Astrocyte (in vitro differentiated cells and primary cell): ENCODE results near the gene CEP128. TPM values are rescaled to one million over a fixed set of nuclear protein-coding genes. Genes with fewer than 3 reads are reported as not detected.

ENCODE experiments used
- DNase-seq: peaks from one replicate; pipeline ENCODE4 v3.0.0-alpha.2; 2010; ENCODE audit warnings: low read depth
- FAIRE-seq: peaks from 2 replicates; lab custom pipeline; 2011; peaks lifted over from hg19 to GRCh38; lab: Jason Lieb, UNC
- H2AFZ ChIP-seq: 2 replicates; pipeline ENCODE4 v1.6.0; 2012; ENCODE audit warnings: low read depth, low read length, inconsistent platforms
- H3K27ac ChIP-seq: 2 replicates; pipeline ENCODE4 v1.5.1; 2011; ENCODE audit warnings: low read depth, low read length, inconsistent platforms
- H3K27me3 ChIP-seq: 2 replicates; pipeline ENCODE4 v1.6.0; 2011; ENCODE audit warnings: low read length, inconsistent platforms; ENCODE audit not compliant: insufficient read depth
- H3K36me3 ChIP-seq: 2 replicates; pipeline ENCODE4 v1.5.1; 2011; ENCODE audit warnings: low read length, inconsistent platforms; ENCODE audit not compliant: insufficient read depth
- H3K4me1 ChIP-seq: 2 replicates; pipeline ENCODE4 v1.5.1; 2011; ENCODE audit warnings: low read length, inconsistent platforms; ENCODE audit not compliant: insufficient read depth
- H3K4me2 ChIP-seq: 2 replicates; pipeline ENCODE4 v1.6.0; 2012; ENCODE audit warnings: low read length, inconsistent platforms
- H3K4me3 ChIP-seq: 2 replicates; pipeline ENCODE4 v1.5.1; 2011; ENCODE audit warnings: low read depth, mild to moderate bottlenecking, low read length, inconsistent platforms; ENCODE audit not compliant: insufficient read depth
- H3K79me2 ChIP-seq: 2 replicates; pipeline ENCODE4 v1.6.0; 2012; ENCODE audit warnings: mild to moderate bottlenecking, low read length, inconsistent platforms; ENCODE audit not compliant: insufficient read depth
- H3K9ac ChIP-seq: 2 replicates; pipeline ENCODE4 v1.6.0; 2012; ENCODE audit warnings: mild to moderate bottlenecking, low read length, inconsistent platforms
- H3K9me3 ChIP-seq: 2 replicates; pipeline ENCODE4 v1.5.1; 2012; ENCODE audit warnings: low read depth, mild to moderate bottlenecking, low read length, inconsistent platforms; ENCODE audit not compliant: insufficient read depth
- H4K20me1 ChIP-seq: 2 replicates; pipeline ENCODE4 v1.6.0; 2012; ENCODE audit warnings: low read length, inconsistent platforms; ENCODE audit not compliant: insufficient read depth
- H3K27ac Mint-ChIP-seq: one replicate; pipeline ENCODE4 v1.8.0; 2021; ENCODE audit warnings: mild to moderate bottlenecking, mixed read lengths; ENCODE audit not compliant: unreplicated experiment
- H3K27me3 Mint-ChIP-seq: one replicate; pipeline ENCODE4 v1.8.0; 2021; ENCODE audit warnings: low read depth, mixed read lengths; ENCODE audit not compliant: unreplicated experiment
- H3K36me3 Mint-ChIP-seq: one replicate; pipeline ENCODE4 v1.8.0; 2021; ENCODE audit warnings: low read depth, mixed read lengths; ENCODE audit not compliant: unreplicated experiment
- H3K4me1 Mint-ChIP-seq: one replicate; pipeline ENCODE4 v1.8.0; 2021; ENCODE audit warnings: low read depth, mixed read lengths; ENCODE audit not compliant: unreplicated experiment
- H3K4me3 Mint-ChIP-seq: one replicate; pipeline ENCODE4 v1.8.0; 2021; ENCODE audit warnings: mild to moderate bottlenecking, moderate library complexity, mixed read lengths; ENCODE audit not compliant: unreplicated experiment
- H3K9me3 Mint-ChIP-seq: one replicate; pipeline ENCODE4 v1.8.0; 2021; ENCODE audit warnings: mild to moderate bottlenecking, mixed read lengths; ENCODE audit not compliant: unreplicated experiment
- CTCF ChIP-seq: IDR thresholded peaks from 2 replicates; pipeline ENCODE4 v1.5.1; 2011; ENCODE audit warnings: low read depth, mild to moderate bottlenecking, inconsistent platforms, low read length, moderate library complexity; ENCODE audit not compliant: insufficient read depth
- EZH2 ChIP-seq: IDR thresholded peaks from 2 replicates; pipeline ENCODE4 v1.6.1; 2012; ENCODE audit warnings: mild to moderate bottlenecking, low read length, inconsistent platforms; ENCODE audit not compliant: insufficient read depth
- total RNA-seq: library from RNA; stranded (reverse); gene quantifications from 2 replicates; pipeline ENCODE4 v1.2.1, GENCODE V29; 2021

Gene CEP128
- total RNA-seq, 1 donor from 2014 or later = 6.4 TPM

DNA sequence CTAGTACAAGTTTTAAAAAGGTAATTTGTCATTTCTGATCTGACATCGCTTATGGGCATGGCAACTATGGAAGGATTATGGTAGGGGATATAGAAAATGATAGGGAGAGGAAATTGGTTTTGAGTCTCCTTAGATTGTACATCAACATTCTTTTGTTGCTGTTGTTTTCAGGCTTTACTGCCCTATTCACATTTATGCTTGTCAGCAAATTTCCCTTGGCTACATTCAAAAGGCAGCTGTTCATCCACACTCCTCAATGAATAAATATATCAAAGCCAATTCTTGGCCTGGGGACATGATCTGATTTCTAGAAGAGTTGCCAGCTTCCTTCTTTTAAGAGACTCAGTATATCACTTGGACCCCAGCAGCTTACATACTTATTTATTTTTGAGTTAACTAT lies 283.4 kb downstream of the CEP128 start:
- H4K20me1 ChIP-seq = no peaks in the 10 kb centered on the region
- Mint-ChIP-seq H3K4me3 (no peak overlapping the region), H3K27ac (no peak overlapping the region), H3K27me3 (no peaks in the 10 kb centered on the region), H3K9me3 (peaks cover 2% of the 10 kb centered on the region), H3K36me3 (no peaks in the 10 kb centered on the region), H3K4me1 (peaks cover 5% of the 10 kb centered on the region)
- H3K27me3 ChIP-seq = no peaks in the 10 kb centered on the region
- H3K9ac ChIP-seq = no peak overlapping the region
- FAIRE-seq = no peak
- no peaks in the 10 kb centered on the region for H3K4me1 ChIP-seq
- no peak overlapping the region for H2AFZ ChIP-seq
- no peak overlapping the region for H3K4me3 ChIP-seq
- H3K27ac ChIP-seq = no peak overlapping the region
- no peak for DNase-seq
- no peaks in the 10 kb centered on the region for H3K79me2 ChIP-seq
- H3K36me3 ChIP-seq = no peaks in the 10 kb centered on the region
- no peaks in the 10 kb centered on the region for H3K9me3 ChIP-seq
- no peak for TF ChIP-seq EZH2
- no peak for TF ChIP-seq CTCF
- no peak overlapping the region for H3K4me2 ChIP-seq

GRCh38 chr14:80653956-80654355 lies 287.6 kb downstream of the CEP128 start:
- no peak overlapping the region for H3K9ac ChIP-seq
- Mint-ChIP-seq H3K9me3 (peaks cover 8% of the 10 kb centered on the region), H3K4me3 (no peak overlapping the region), H3K27ac (no peak overlapping the region), H3K27me3 (no peaks in the 10 kb centered on the region), H3K4me1 (peaks cover 5% of the 10 kb centered on the region), H3K36me3 (peaks cover 1% of the 10 kb centered on the region)
- DNase-seq (no peak), FAIRE-seq (no peak)
- H3K36me3 ChIP-seq = no peaks in the 10 kb centered on the region
- H3K4me2 ChIP-seq = no peak overlapping the region
- no peak overlapping the region for H2AFZ ChIP-seq
- no peaks in the 10 kb centered on the region for H3K79me2 ChIP-seq
- TF ChIP-seq EZH2 (no peak), CTCF (no peak)
- H4K20me1 ChIP-seq = no peaks in the 10 kb centered on the region
- no peak overlapping the region for H3K27ac ChIP-seq
- H3K4me3 ChIP-seq = no peak overlapping the region
- H3K9me3 ChIP-seq = no peaks in the 10 kb centered on the region
- H3K27me3 ChIP-seq = no peaks in the 10 kb centered on the region
- H3K4me1 ChIP-seq = no peaks in the 10 kb centered on the region

GRCh38 chr14:80645667-80646413 lies 295.7 kb downstream of the CEP128 start:
- Histone ChIP-seq H2AFZ (no peak overlapping the region), H3K4me3 (no peak overlapping the region), H4K20me1 (no peaks in the 10 kb centered on the region), H3K27ac (no peak overlapping the region), H3K27me3 (no peaks in the 10 kb centered on the region), H3K4me2 (no peak overlapping the region), H3K4me1 (no peaks in the 10 kb centered on the region), H3K79me2 (no peaks in the 10 kb centered on the region), H3K9ac (no peak overlapping the region), H3K36me3 (no peaks in the 10 kb centered on the region), H3K9me3 (no peaks in the 10 kb centered on the region)
- Mint-ChIP-seq H3K9me3 (peaks cover 2% of the 10 kb centered on the region), H3K4me3 (no peak overlapping the region), H3K27me3 (no peaks in the 10 kb centered on the region), H3K27ac (no peak overlapping the region), H3K4me1 (peaks cover 2% of the 10 kb centered on the region), H3K36me3 (no peaks in the 10 kb centered on the region)
- no peak for TF ChIP-seq CTCF
- TF ChIP-seq EZH2 = no peak
- FAIRE-seq (no peak), DNase-seq (no peak)
